Measurements from ENCODE around the gene CREB3L1.

DNA sequence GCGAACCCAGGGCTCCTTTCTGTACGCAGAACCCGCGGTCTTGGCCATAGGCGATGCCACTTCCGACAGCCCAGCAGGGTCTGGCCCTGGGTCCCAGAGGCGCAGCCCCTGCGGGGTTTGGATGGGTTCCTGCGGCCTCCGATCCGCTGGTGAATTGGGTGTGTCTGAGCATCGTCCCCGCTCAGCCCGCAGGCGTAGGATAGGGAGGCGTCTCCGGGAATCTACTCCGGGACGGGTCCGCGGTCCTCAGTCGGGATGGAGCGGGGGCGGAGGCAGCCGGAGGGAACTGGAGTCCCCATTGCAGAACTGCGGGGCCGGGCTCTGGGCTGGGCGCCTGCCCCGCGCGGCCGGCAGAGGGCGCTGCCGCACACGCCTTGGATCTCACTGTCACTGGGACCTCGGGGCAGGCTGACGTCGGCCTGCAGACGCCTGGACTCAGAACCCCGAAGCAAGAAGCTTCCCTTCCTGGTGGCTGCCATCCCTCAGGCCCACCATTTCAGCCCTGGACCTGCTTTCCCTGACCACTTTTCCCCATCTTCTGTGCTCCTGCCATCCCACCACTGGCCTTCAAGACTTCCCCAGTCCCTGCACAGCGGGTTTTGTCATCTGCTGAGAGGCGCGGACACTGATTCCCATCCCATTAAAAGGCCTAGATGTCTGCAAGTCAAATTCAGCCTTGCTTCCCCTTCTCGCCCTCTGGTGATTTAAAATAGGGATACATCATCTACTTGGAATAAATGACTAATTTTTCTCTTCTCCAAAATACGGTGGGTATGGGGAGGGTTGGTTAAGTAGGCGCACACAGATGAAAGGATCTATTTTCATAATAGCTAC is 38.3 kb upstream of the CREB3L1 start:
- TF ChIP-seq, protein P1, sequence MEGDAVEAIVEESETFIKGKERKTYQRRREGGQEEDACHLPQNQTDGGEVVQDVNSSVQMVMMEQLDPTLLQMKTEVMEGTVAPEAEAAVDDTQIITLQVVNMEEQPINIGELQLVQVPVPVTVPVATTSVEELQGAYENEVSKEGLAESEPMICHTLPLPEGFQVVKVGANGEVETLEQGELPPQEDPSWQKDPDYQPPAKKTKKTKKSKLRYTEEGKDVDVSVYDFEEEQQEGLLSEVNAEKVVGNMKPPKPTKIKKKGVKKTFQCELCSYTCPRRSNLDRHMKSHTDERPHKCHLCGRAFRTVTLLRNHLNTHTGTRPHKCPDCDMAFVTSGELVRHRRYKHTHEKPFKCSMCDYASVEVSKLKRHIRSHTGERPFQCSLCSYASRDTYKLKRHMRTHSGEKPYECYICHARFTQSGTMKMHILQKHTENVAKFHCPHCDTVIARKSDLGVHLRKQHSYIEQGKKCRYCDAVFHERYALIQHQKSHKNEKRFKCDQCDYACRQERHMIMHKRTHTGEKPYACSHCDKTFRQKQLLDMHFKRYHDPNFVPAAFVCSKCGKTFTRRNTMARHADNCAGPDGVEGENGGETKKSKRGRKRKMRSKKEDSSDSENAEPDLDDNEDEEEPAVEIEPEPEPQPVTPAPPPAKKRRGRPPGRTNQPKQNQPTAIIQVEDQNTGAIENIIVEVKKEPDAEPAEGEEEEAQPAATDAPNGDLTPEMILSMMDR (IDR thresholded peaks at IDR 0.05; ENCODE audit: insufficient read depth, low read length, poor library complexity, severe bottlenecking), result peak; percentile 78
- TF ChIP-seq EZH2phosphoT487 (conservative IDR thresholded peaks at IDR 0.05; ENCODE audit: low read length), result 0 out of 2 replicates have a peak, but pooled peaks have one; percentile 18
